ENCODE data around the gene METTL25B.

DNA sequence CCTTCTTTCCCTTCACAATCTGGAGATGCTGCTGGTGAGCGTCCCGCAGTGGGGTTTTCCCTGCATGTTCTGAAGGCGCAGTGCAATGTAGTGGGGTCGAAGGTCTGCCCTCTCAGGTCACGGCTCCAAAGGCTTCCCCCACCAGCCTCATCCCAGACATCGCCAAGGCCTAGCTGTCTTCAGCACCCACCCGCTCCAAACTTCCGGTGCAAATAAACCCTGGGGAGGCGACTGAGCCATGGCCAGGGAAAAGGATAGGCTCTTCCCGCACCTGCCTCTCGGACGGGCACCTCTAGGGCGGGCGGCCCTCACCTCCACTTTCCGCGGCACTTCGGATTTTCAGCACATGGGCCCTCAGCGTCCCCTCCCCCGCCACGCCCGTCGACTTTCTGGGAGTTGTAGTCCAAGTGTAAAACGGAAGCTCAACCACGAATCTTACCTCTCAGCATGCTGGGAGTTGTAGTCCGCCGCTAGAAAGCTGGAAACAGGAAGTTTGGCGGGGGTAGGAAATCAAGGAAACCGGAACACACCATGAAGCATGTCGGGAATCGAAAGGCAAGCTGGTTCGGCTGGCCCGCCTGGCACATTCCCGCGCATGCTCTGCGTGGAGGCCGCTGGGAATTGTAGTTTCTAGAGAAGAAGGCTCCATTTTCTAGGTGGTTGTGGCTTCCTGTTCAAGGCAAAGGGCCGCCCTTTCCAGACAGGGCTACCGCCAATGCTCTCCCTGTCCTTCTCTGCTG is 12.6 kb downstream of the METTL25B start, which contains the start of gene MRPL24:
- TF ChIP-seq, protein P1, sequence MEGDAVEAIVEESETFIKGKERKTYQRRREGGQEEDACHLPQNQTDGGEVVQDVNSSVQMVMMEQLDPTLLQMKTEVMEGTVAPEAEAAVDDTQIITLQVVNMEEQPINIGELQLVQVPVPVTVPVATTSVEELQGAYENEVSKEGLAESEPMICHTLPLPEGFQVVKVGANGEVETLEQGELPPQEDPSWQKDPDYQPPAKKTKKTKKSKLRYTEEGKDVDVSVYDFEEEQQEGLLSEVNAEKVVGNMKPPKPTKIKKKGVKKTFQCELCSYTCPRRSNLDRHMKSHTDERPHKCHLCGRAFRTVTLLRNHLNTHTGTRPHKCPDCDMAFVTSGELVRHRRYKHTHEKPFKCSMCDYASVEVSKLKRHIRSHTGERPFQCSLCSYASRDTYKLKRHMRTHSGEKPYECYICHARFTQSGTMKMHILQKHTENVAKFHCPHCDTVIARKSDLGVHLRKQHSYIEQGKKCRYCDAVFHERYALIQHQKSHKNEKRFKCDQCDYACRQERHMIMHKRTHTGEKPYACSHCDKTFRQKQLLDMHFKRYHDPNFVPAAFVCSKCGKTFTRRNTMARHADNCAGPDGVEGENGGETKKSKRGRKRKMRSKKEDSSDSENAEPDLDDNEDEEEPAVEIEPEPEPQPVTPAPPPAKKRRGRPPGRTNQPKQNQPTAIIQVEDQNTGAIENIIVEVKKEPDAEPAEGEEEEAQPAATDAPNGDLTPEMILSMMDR (IDR thresholded peaks at IDR 0.05): no peak
- TF ChIP-seq POLR2A (IDR thresholded peaks at IDR 0.05): no peak
